DMS53 treated with DMSO at 0.1 percent for 48 hours (cell line): ENCODE results near the gene ELOB.

Experiments used
- DNase-seq: peaks from one replicate; lab custom pipeline; 2025; ENCODE audit not compliant: unreplicated experiment; lab: John Stamatoyannopoulos, UW

Gene ELOB

DNA sequence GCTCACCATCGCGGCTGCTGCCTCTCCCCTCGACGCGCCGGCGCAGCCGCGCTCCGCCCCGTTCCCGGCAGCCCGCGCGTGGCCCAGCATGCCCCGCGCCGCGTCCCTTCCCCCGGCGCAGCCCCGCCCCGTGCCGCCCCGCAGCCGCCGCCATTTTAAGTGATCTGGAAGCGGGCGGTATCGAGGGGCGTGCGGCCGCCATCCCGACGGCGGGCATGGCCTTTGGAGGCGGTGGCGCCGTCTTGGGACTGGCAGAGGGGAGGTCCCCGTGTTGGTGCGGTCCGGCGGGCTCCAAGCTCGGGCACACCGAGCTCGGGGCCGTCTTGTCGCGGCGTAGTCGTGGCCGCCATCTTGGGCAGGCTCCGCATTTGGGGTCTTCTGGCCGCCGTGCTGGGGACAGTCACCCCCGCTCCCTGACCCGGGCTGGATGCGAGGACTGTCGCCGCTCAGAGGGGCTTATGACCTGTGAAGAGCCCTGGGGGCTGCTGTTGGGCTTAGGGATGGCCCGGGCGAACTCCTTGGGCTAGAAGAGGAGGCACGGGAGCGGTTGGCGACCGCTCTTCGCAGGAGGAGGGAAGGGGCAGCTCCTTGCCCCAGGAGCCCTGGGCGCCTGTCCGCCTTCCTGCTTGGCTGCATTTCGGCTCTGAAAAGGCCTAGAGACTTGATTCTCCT, at the start of gene ELOB:
ELOB (minus strand) TSS at position 50 of the 672 bp plus-strand sequence; CDS start at position 9, 41 bp downstream.
- peak; percentile 25 for DNase-seq

DNA sequence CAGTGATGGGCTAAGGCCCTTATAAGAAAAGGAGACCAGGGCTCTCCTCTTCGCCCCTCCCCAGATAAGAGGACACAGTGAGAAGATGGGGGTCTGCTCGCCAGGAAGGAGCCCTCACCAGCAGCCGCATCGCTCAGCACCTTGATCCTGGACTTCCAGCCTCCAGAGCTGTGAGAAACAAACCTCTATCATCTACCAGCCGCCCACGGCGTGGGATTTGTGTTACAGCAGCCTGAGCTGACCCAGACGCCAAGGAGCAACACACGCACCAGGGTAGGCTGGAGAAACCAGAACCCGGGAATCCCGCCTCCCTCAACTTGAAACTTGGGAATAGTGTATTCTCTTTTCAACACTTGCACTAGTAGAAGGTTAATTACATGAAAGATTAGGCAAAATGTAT, 48.8 kb upstream of the ELOB start:
- no peak for DNase-seq

DNA sequence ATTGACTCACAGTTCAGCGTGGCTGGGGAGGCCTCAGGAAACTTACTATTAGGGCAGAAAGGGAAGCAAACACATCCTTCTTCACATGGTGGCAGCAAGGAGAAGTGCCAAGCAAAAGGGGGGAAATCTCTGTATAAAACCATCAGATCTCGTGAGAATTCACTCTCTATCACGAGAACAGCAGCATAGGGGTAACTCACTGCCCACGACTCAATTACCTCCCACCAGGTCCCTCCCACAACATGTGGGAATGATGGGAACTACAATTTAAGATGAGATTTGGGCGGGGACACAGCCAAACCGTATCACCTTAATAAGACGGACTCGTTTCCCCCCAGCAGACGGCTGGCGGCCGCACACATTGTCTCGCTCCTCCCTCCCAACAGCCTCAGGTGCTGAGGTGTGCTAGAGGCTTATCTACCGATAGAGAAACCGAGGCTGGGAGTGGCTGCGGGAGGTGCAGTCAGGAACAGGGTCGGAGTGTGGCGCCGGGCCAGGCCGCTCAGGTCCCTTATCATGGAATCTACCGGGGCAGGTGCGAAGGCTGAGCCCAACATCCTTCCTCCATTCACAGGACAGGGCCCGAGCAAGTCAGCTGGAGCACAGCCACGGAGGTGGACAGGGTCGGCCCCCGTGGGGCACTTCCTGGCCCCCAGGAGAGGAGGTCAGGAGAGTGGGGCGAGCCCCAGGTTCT, 48.1 kb upstream of the ELOB start:
- no peak for DNase-seq

DNA sequence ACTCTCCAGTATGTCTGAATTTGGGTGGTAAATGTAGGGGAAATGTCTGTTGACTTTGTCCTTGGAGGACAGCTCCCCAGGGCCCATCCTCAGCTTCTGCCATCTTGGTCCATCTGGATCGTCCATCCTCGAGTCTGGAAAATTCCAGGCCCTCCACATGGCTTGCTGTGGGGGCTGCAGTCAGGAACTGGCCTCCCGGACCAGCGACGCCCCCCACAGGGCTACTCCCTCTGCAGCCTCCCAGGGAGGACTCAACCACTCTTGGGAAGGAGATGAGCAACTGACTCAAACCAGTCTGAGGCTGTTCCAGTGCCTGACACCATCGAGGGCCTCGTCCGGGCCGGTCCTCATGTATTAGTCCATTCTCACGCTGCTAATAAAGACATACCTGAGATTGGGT, 47.5 kb upstream of the ELOB start:
- no peak for DNase-seq

DNA sequence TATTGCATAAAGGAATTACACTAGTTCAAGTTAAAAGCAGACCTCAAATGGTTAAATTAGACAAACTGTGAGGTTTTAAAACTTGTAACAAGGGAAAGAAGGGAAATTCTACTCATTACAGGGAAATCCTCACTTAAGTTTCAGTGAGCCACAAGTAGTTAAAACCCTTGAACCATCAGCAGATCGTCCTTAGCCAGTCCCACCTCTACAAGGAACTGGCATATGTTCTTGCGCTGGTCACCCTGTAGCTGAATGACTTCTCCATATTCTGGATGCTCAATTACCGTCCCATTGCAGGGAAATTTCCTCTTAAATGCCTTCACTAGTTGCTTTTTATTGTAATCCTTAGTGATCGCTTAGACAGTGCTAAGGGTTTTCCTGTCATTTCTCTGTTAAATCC, 45.4 kb upstream of the ELOB start:
- DNase-seq, result no peak

DNA sequence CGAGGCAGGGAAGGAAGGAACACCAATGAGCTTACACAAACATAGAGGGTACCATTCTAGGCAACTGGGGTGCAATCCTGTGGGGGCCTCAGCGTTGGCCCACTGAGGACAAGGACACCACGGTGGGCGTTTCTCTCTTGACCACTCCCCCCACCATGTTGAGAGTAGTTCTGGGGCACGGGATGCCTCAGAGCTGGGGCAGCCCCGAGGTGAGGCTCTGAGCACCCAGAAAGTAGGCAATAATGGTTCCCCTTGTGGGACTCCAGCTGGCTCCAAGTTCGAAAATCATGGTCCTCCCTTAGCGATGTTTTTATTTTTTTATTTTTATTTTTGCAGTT, 45.0 kb upstream of the ELOB start:
- no peak for DNase-seq

DNA sequence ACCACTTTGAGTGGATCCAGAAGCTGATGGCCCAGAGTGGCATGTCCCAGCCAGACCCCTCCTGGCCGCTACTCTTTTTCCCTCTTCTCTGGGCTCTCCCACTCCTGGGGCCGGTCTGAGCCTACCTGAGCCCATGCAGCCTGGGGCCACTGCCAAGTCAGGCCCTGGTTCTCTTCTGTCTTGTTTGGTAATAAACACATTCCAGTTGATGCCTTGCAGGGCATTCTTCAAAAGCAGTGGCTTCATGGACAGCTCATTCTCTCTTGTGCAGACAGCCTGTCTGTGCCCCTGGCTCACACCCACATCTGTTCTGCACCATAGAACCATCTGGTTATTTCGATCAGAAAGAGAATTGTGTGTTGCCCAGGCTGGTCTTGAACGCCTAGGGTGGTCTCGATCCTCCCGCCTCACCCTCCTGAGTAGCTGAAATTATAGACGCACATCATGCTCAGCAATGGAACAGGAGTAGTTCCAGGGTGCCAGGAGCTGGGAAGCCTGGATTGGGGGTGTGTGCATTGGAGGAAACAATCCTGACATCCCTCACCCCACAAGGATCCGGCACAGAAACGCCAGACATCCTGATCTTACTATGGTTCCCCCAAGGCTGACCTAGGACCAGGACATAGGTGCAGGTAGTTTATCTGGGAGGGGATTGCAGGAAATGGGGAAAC, 44.5 kb upstream of the ELOB start:
- no peak for DNase-seq

DNA sequence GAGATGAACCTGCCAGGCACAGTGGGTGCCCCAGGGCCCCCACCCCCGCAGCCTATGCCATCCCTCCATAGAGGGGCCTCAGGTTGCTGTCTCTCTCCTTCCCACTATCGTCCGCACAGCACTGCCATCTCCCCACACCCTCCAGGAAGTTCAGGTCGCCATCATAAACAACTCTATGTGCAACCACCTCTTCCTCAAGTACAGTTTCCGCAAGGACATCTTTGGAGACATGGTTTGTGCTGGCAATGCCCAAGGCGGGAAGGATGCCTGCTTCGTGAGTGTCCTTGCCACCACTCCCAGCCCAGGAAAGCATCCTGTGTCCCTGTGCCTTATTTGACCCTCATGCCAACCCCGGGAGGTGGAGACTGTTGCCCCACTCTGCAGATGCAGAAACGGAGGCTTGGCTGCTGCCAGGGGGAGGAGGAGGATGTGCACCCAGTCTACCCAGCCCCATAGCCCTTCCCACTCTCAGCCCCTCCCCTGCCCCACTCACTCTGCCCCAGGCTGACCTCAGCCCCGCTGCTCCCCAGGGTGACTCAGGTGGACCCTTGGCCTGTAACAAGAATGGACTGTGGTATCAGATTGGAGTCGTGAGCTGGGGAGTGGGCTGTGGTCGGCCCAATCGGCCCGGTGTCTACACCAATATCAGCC, 43.9 kb upstream of the ELOB start:
- DNase-seq, result no peak

DNA sequence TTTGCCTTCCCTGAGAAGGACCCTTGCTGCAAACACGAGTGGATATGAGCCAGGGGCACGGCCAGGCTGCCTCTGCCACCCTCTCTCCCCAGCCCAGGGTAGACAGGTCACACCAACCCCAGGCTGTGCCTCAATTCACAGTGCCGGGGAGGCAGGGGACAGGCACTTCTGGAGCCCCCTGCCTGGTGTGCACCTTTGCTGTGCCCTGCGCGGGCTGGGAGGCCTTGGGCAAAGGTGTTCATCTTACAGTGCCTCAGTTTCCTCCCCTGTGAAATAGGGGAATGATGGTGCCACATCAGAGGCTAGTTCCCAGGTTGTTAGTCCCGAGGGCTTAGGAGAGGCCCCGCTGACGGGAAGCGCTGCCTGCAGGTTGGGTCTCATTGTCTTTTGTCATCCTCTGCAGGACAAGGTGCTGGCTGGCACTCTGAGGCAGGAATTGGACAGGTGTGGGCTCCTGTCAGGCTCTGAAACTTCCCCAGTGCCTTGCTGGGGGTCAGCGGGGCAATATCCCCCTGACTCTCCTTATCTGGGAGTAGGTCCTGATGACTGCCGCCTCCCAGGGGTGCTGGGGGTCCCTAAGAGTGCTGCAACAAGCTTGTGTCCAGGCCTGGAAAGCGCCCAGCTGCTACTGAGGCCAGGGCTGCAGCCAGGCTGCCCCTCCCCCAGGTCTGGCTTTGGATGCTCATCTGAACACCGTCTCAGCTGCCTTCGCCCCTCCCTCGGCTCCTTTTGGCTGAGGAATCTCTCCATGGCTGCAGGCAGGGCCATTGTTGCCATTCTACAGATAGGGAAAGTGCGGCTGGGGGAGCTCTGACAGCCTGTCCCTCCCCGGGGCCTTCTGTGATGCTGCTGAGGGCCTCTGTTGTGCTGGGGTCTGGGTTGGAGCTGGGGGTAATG, 43.1 kb upstream of the ELOB start:
- DNase-seq, result no peak

DNA sequence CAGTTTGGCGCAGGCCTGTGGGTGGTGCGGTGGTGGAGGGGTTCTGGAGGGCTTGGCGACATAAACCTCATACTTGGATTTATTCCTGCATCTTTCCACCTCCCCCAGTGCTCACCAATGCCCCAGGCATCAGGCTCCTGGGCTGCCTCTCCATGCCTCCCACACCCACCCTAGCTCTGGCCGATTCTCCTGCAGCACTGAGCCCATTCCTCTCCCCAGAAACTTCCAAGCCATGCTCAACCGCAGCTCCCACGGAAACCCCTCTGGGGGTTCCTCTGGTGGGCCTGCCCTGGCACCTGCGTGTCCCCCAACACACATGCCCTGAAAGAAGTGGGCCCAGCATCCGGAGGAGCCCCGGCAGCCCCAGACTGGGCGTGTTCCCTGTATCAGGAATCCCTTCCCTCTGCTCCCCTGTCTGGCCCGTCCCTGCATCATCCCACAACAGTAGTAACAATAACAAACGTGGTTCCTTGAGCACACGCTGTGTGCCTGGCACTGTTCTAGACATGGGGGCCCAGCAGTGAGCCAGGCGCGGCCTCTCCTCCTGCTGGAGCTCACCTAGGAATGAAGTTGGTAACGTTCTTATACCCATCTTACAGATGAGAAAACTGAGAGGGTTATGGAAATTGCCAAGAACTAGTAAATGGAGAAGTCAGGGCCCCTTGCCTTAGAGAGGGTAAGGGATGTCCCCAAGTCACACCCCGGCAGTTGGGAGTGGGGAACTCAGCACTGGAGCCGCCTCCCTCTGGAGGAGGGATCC, 42.3 kb upstream of the ELOB start:
- no peak for DNase-seq

DNA sequence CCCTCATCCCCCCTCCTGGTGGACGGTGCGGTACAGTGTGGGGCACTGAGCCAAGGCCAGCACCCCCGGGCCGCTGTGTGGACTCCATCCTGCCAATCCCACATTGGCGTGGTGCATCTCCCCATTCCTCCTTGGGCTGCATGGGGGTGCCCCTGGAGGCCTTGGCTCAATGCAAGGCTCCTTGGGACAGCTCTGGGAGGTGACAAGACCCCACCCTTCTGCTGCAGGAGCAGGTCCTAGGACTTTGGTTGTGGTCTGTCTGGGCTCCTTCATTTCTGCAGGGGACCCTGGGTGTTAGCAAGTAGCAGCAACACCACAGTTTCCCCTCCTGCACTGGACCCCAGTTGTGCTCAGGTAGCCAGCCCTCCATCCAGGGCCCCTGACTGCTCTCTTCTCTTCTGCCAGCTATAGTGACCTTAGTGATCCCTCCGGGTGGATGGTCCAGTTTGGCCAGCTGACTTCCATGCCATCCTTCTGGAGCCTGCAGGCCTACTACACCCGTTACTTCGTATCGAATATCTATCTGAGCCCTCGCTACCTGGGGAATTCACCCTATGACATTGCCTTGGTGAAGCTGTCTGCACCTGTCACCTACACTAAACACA, 41.3 kb upstream of the ELOB start:
- no peak for DNase-seq

DNA sequence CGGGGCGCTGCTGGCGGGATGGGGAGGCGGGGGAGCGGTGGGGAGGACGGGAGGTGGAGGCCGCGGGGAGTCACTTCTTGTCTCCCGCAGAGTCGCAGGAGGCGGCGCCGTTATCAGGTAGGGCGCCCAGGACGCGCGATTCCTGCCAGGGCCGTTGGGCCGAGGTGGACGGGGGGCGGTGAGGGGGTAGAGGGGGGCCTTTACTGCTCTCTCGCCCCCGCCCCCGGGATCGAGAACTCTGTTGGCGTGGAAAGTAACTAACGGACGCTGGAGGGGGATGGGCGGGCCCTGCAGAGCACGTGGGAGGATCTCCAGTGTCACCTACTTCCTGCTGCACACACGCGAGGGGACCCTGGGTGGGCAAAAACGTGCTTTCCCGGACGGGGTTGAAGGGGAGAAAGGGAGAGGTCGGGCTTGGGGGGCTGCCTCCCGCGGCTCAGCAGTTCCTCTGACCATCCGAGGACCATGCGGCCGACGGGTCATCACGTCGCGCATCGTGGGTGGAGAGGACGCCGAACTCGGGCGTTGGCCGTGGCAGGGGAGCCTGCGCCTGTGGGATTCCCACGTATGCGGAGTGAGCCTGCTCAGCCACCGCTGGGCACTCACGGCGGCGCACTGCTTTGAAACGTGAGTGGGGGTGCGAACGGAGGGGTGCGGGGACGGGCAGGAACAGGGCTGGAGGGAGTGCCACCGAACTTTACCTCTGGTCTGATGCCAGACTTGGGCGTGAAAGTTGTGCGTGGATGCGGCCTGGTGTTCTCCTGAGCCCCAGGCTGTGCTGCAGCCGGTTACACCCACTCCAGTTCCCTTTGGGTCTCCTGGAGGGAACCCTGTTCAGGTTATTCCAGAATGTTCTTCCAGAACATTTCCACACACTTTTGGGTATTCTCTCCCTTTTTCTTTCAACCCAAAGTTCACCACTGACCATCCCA, 40.5 kb upstream of the ELOB start:
- no peak for DNase-seq

DNA sequence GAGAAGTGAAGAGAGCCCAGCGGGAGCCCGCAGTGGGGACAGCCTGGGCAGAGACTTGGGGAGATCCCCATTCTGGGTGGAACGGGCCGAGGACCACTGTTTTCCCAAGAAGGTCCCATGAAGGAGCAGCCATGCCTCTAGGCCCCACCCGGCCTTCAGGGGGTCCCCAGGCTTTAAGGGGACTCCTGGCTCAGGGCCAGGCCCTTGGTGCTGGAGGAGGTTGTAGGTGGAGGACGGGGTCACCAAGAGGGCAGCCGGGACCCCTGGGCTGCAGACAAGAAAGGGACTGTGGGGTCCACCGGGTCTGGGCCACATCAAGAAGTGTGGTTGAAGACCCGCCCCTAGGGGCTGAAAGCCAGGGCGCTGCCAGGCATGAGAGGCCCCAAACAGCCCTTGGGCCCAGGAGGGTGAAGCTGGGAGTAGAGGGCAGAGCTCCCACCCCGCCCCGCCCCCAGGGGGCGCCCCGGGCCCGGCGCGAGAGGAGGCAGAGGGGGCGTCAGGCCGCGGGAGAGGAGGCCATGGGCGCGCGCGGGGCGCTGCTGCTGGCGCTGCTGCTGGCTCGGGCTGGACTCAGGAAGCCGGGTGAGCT, 39.8 kb upstream of the ELOB start, which contains the start of gene PRSS21:
PRSS21 (plus strand) TSS at position 487 of the 589 bp plus-strand sequence; CDS start at position 519, 32 bp downstream.
- no peak for DNase-seq

DNA sequence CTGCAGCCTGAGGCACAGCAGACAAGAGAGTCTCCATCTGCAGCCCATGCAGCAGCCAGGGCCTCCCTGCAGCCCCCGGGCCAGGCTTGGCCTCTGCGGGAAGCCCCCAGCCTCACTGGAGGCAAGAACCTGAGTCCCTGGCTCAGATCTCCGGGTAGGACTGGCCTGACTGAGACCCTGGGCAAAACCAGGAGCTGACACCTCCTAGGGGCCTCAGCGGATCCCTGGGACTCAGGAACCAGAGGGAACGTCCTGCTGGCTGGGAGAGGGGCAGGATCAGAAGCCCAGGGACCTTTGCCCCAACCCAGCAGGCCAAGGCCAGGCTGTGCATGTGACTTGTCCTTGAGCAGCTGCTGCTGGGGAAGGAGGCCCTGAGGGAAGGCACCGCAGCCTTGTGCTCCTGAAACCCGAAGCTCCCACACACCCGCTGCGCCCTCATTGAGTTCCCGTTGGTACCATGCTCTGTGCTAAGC, 38.3 kb upstream of the ELOB start:
- no peak for DNase-seq

DNA sequence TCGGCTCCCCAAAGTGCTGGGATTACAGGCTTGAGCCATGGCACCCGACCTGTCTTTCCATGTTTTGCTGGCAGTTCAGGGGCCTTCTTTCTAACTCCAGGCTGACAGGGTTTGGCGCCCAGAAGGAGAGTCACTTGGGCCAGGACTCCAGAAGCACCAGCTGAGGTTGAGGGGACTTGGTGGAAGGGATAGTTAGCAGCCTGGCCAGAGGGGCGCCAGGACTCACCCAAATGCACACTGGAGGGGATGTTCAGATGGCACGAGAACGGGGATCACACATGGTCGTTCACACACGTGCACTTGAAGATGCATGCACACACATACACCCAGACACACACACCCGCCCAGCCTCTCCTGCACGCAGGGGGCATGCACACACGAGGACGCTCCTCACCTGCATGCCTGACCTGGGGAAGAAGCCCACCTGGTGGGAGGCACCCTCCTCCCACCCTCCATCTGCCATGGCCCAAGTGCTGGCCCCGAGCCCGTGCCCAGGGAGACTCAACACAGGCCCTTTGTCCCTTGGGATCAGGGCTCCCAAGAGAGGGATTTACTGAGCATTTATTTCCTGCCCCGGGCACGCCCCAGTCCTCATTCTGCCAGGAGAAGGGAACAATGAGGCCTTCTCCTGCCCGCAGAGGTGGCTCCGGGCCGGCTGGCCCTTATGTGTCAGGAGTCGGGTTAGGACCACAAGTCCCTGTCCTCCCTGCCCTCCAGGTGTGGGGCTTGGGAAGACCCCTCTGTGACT, 37.6 kb upstream of the ELOB start:
- no peak for DNase-seq

DNA sequence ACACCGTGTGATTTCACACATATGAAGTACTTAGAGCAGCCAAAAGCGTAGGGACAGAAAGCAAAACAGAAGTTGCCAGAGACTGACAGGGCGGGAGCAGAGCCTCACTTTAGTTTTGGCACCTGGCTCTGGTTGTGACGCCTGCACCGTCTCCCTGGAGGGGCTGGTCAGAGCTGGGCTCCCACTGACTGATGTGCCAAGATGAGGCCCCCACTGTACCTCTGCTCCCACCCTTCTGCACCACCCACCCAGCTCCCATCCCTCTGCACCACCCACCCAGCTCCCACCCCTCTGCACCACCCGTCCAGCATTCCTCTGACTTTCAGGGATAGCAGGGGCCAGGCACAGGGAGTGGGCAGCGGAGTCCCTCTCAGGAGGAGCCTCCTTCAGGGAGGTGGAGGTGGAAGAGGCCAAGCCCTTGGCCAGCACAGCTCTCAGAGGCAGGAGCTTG, 36.7 kb upstream of the ELOB start:
- DNase-seq, result no peak
